HCT116 (cell line): ENCODE data around the gene PLCD1. TPM values are rescaled to one million over a fixed set of nuclear protein-coding genes. Genes with fewer than 3 reads are reported as not detected.

Experiments used
- ATAC-seq: fragments of 200-7000 bp; cut with Tn5 transposase; 2 replicates; pipeline ENCODE4 v1.9.1; 2020; ENCODE audit warnings: mild to moderate bottlenecking, moderate library complexity
- BruUV-seq: library from RNA; stranded (reverse); fragments of 400-500 nt; replicated peaks from 2 replicates; lab custom pipeline; 2021; lab: Mats Ljungman, UMichigan
- CTCF ChIA-PET: fragments of 300-600 bp; sonication (Branson Sonifier 250); formaldehyde crosslinking; loops from one replicate; lab custom pipeline; 2021; ENCODE audit warnings: antibody characterized with exemption; lab: Charles Lee
- POLR2A ChIA-PET: fragments of 300-600, 350-600 bp; sonication (Branson Sonifier 250); formaldehyde crosslinking; loops from one replicate; lab custom pipeline; 2021; ENCODE audit warnings: antibody characterized with exemption; lab: Charles Lee
- RAD21 ChIA-PET, 2 experiments: fragments of 300-600 bp; sonication (Branson Sonifier 250); formaldehyde crosslinking; loops; one replicate each; lab custom pipeline; 2023; ENCODE audit warnings: low total read pairs in 2 of 2; ENCODE audit not compliant: uncharacterized antibody in 2 of 2, unreplicated experiment in 2 of 2, low non-redundant PET in 1 of 2; lab: Charles Lee
- DNase-seq: peaks from one replicate; pipeline ENCODE4 v3.0.0-alpha.2; 2010; ENCODE audit warnings: low read depth, low spot score
- H2AFZ ChIP-seq: fragments of 200-600 bp; shearing (Covaris generic), sonication (generic); 2 replicates; pipeline ENCODE4 v1.6.1; 2017; ENCODE audit warnings: low read depth, mixed run types, mixed read lengths, antibody characterized with exemption, low read length; ENCODE audit not compliant: poor library complexity, severe bottlenecking
- H3K27ac ChIP-seq: 2 replicates; pipeline ENCODE4 v1.5.1; 2012; ENCODE audit warnings: low read depth, low read length
- H3K27me3 ChIP-seq: fragments of 200-600 bp; sonication (generic); 2 replicates; pipeline ENCODE4 v1.6.1; 2016; ENCODE audit warnings: mixed run types, low read length, mixed read lengths; ENCODE audit not compliant: insufficient read depth
- H3K36me3 ChIP-seq, 2 experiments: fragments of 200-500 bp in 1 of 2; fragments of 200-600 bp in 1 of 2; sonication (Bioruptor generic) in 1 of 2; sonication (generic) in 1 of 2; 2 replicates each; pipeline versions ENCODE4 v1.5.1 to v1.6.1; 2014 to 2016; ENCODE audit warnings: low read length in 2 of 2, inconsistent platforms in 1 of 2, mixed read lengths in 1 of 2, mixed run types in 1 of 2; ENCODE audit not compliant: insufficient read depth in 2 of 2, control insufficient read depth in 1 of 2
- H3K4me1 ChIP-seq, 2 experiments: fragments of 200-600 bp in 1 of 2; sonication (generic) in 1 of 2; 2 replicates each; pipeline versions ENCODE4 v1.5.1 to v1.6.1; 2012 to 2017; ENCODE audit warnings: low read length in 2 of 2, inconsistent platforms in 1 of 2, mild to moderate bottlenecking in 1 of 2, mixed read lengths in 1 of 2, mixed run types in 1 of 2, moderate library complexity in 1 of 2; ENCODE audit not compliant: insufficient read depth in 2 of 2, control insufficient read depth in 1 of 2
- H3K4me2 ChIP-seq: fragments of 200-600 bp; sonication (generic); 2 replicates; pipeline ENCODE4 v1.6.1; 2017; ENCODE audit warnings: mixed run types, low read length, mixed read lengths
- H3K4me3 ChIP-seq, 2 experiments: fragments of 200-600 bp in 1 of 2; sonication (generic) in 1 of 2; replicated peaks in 1 of 2; 2 replicates each; pipeline ENCODE4 v1.5.1; 2011 to 2016; ENCODE audit warnings: low read length in 2 of 2, control low read depth in 1 of 2, low read depth in 1 of 2, mild to moderate bottlenecking in 1 of 2, mixed read lengths in 1 of 2, mixed run types in 1 of 2
- H3K79me2 ChIP-seq: fragments of 200-600 bp; sonication (generic); 2 replicates; pipeline ENCODE4 v1.6.1; 2017; ENCODE audit warnings: mild to moderate bottlenecking, mixed run types, low read length, moderate library complexity, mixed read lengths; ENCODE audit not compliant: insufficient read depth
- H3K9ac ChIP-seq: fragments of 200-600 bp; sonication (generic); 2 replicates; pipeline ENCODE4 v1.6.1; 2016; ENCODE audit warnings: low read length, mixed read lengths
- H3K9me2 ChIP-seq: fragments of 200-600 bp; sonication (generic), shearing (Covaris generic); 2 replicates; pipeline ENCODE4 v1.6.1; 2017; ENCODE audit warnings: mixed run types, mild to moderate bottlenecking, moderate library complexity; ENCODE audit not compliant: insufficient read depth
- H3K9me3 ChIP-seq, 2 experiments: fragments of 200-500 bp in 1 of 2; fragments of 200-600 bp in 1 of 2; sonication (Bioruptor generic) in 1 of 2; sonication (generic) in 1 of 2; 2 replicates each; pipeline ENCODE4 v1.6.1; 2014 to 2017; ENCODE audit warnings: low read length in 2 of 2, mixed read lengths in 2 of 2, inconsistent platforms in 1 of 2, low read depth in 1 of 2, mild to moderate bottlenecking in 1 of 2, mixed run types in 1 of 2, moderate library complexity in 1 of 2; ENCODE audit not compliant: control insufficient read depth in 1 of 2, insufficient read depth in 1 of 2
- H4K20me1 ChIP-seq: fragments of 200-600 bp; sonication (generic), shearing (Covaris generic); 2 replicates; pipeline ENCODE4 v1.6.1; 2017; ENCODE audit warnings: mixed run types, mild to moderate bottlenecking, moderate library complexity; ENCODE audit not compliant: insufficient read depth
- CTCF ChIP-seq, 3 experiments: fragments of 200-600 bp in 1 of 3; sonication (generic) in 1 of 3; IDR thresholded peaks in 2 of 3; conservative IDR thresholded peaks in 1 of 3; 2 replicates each; pipeline ENCODE4 v1.5.1; 2012 to 2017; ENCODE audit warnings: low read depth in 2 of 3, low read length in 2 of 3, antibody characterized with exemption in 1 of 3, borderline replicate concordance in 1 of 3, control low read depth in 1 of 3, mild to moderate bottlenecking in 1 of 3, mixed read lengths in 1 of 3, mixed run types in 1 of 3, moderate library complexity in 1 of 3; ENCODE audit not compliant: insufficient read depth in 1 of 3
- EZH2 ChIP-seq: fragments of 200-600 bp; sonication (generic); IDR thresholded peaks from 2 replicates; pipeline ENCODE4 v1.6.1; 2017; ENCODE audit warnings: antibody characterized with exemption, mixed run types
- RAD21 ChIP-seq: IDR thresholded peaks from 2 replicates; pipeline ENCODE4 v1.6.1; 2012; ENCODE audit warnings: low read depth, mild to moderate bottlenecking
- intact Hi-C: fragments of 100-400 bp; cut with micrococcal nuclease; formaldehyde crosslinking; loops from 2 replicates; pipeline ENCODE4 v1.10.0; 2022
- total RNA-seq: library from RNA; stranded (reverse); gene quantifications from one replicate; pipeline ENCODE4 v1.2.1, GENCODE V29; 2021; ENCODE audit not compliant: unreplicated experiment

Gene PLCD1
- total RNA-seq, 1 experiment from 2014 or later: 15.9 TPM

- Histone ChIP-seq H3K9me2 (no peaks in the 10 kb centered on the region), H2AFZ (no peak overlapping the region), H3K4me1 (no peaks in the 10 kb centered on the region), H3K4me3 (no peak overlapping the region)
- no TSS peak for BruUV-seq
- peak; percentile 86 for TF ChIP-seq RAD21
- TF ChIP-seq EZH2: no peak
- peak; percentile 85 to 94 (median 88) for TF ChIP-seq CTCF (IDR thresholded peaks at IDR 0.05 in 2 of 3, conservative IDR thresholded peaks at IDR 0.05 in 1 of 3; ENCODE audit: borderline replicate concordance in 1 of 3, insufficient read depth in 1 of 3, low read depth in 2 of 3, low read length in 2 of 3)
- TF ChIP-seq, all 23 proteins: peak for 2
- intact Hi-C loops: loop anchor here (1.0 to 10.0 kb wide), 5 partner anchors 22 to 542 kb away; partner anchors contain the start of gene XYLB
- RAD21 ChIA-PET: interaction anchor here (0.7 to 1.0 kb wide), 2 partner anchors 119 kb away, joined by 3 to 5 read pairs; no protein-coding TSS in a partner anchor
- DNase-seq (peak; percentile 43), ATAC-seq (peak; percentile 98)
- POLR2A ChIA-PET: interaction anchor here (1.1 kb wide), 1 partner anchor 23 kb away, joined by 3 read pairs; no protein-coding TSS in a partner anchor
- Histone ChIP-seq H3K79me2 (no peaks in the 10 kb centered on the region), H3K27me3 (no peaks in the 10 kb centered on the region), H4K20me1 (no peaks in the 10 kb centered on the region), H3K36me3 (peaks cover 2 to 4% of the 10 kb centered on the region in 2 experiments; a peak in 2 of 4 replicates), H3K27ac (no peak overlapping the region), H3K9me3 (no peaks in the 10 kb centered on the region), H3K9ac (no peak overlapping the region), H3K4me2 (no peak overlapping the region)
- CTCF ChIA-PET: interaction anchor here (0.8 to 2.3 kb wide), 19 partner anchors 9 to 497 kb away, joined by 3 to 22 read pairs (median 4); partner anchors contain the start of gene XYLB
Observed at GRCh38 chr3:37974121-37975083, 55.0 kb downstream of the PLCD1 start.
